Measurements from ENCODE around the gene WNK2.

WNK2 gene

DNA sequence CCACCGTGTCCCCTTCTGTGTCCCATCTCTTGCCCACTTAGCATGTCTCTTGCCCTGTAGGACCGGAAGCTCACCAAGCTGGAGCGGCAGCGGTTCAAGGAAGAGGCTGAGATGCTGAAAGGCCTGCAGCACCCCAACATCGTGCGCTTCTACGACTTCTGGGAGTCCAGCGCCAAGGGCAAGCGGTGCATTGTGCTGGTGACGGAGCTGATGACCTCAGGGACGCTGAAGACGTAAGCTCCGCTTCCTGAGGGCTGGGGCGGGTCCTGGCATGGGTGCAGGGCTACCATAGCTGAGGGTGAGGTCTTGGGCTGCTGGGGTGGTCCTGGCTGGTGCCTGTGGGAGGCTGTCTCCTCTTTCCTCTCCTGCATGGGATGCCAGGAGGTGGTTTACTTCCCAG is 45.7 kb downstream of the WNK2 start:
- H3K4ac ChIP-seq (ENCODE audit: low read depth in 1 of 2, low read length in 2 of 2): no peak overlapping the region
- no peak for DNase-seq
- no peak overlapping the region for H2BK120ac ChIP-seq (ENCODE audit: low read depth, low read length)
- no peak overlapping the region for H2BK12ac ChIP-seq (ENCODE audit: low read length in 2 of 2)
- H2AFZ ChIP-seq (ENCODE audit: low read depth, low read length): no peak overlapping the region
- H3K9me3 ChIP-seq (ENCODE audit: control insufficient read depth, low read length): no peaks in the 10 kb centered on the region
- H3K14ac ChIP-seq (ENCODE audit: low read length in 2 of 2): no peak overlapping the region
- no peak overlapping the region for H3K27ac ChIP-seq (ENCODE audit: low read length, poor library complexity, severe bottlenecking)
- no peak overlapping the region for H4K91ac ChIP-seq (ENCODE audit: low read length)
- no peak overlapping the region for H4K8ac ChIP-seq (ENCODE audit: low read length)
- no peak overlapping the region for H3K23ac ChIP-seq (ENCODE audit: low read length in 2 of 2)
- no peak overlapping the region for H2BK5ac ChIP-seq (ENCODE audit: low read depth, low read length, poor library complexity, severe bottlenecking)
- WGBS: 93% methylated on average over 14 of the region's 14 CpGs
- H3K27me3 ChIP-seq (ENCODE audit: control insufficient read depth in 1 of 2, insufficient read depth in 1 of 2, low read length in 2 of 2): peaks cover 20 to 33% of the 10 kb centered on the region in 2 experiments
- no peak overlapping the region for H2AK5ac ChIP-seq (ENCODE audit: low read length, severe bottlenecking)
- no peak overlapping the region for H3K9ac ChIP-seq (ENCODE audit: low read length)
- no peak overlapping the region for H3K4me2 ChIP-seq (ENCODE audit: low read length, poor library complexity, severe bottlenecking)
- no peak overlapping the region for H3K4me3 ChIP-seq (ENCODE audit: insufficient read depth in 1 of 2, low read depth in 1 of 2, low read length in 2 of 2)
- no peaks in the 10 kb centered on the region for H3K79me1 ChIP-seq (replicated peaks; ENCODE audit: low read length, poor library complexity, severe bottlenecking)
- no peak overlapping the region for H2BK15ac ChIP-seq (ENCODE audit: low read depth, poor library complexity, severe bottlenecking)
- no peak overlapping the region for H3K18ac ChIP-seq (ENCODE audit: low read depth in 1 of 2, low read length in 2 of 2)
- no peaks in the 10 kb centered on the region for H3K36me3 ChIP-seq (ENCODE audit: control insufficient read depth in 1 of 2, insufficient read depth in 2 of 2, low read depth in 1 of 2, low read length in 2 of 2)
- H3K4me1 ChIP-seq (ENCODE audit: control insufficient read depth, insufficient read depth, low read depth, low read length): peaks cover 2% of the 10 kb centered on the region

DNA sequence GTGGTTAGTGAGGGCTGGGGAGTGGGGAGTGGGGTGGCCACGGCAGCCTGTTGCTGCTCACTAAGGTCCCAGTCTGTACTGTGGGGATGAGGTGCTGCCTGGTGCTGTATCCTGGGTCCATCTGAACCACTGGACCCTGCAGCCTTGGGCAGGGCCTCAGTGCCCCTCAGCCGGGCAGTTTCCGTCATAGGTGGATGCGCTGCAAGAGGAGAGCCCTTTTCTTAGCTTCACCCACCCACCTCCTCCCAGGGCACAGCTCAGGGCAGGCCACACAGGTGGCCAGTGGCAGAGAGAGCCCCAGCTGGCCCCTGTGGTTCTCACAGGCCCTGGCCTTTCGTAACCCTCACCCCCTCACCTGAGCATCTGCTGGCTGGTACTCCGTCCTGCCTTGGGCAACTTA is 46.2 kb downstream of the WNK2 start:
- H2AFZ ChIP-seq (ENCODE audit: low read depth, low read length): no peak overlapping the region
- no peaks in the 10 kb centered on the region for H3K36me3 ChIP-seq (ENCODE audit: control insufficient read depth in 1 of 2, insufficient read depth in 2 of 2, low read depth in 1 of 2, low read length in 2 of 2)
- H3K9me3 ChIP-seq (ENCODE audit: control insufficient read depth, low read length): no peaks in the 10 kb centered on the region
- no peak overlapping the region for H4K91ac ChIP-seq (ENCODE audit: low read length)
- H2AK5ac ChIP-seq (ENCODE audit: low read length, severe bottlenecking): no peak overlapping the region
- peaks cover 2% of the 10 kb centered on the region for H3K4me1 ChIP-seq (ENCODE audit: control insufficient read depth, insufficient read depth, low read depth, low read length)
- no peak overlapping the region for H3K9ac ChIP-seq (ENCODE audit: low read length)
- H3K4me3 ChIP-seq (ENCODE audit: insufficient read depth in 1 of 2, low read depth in 1 of 2, low read length in 2 of 2): no peak overlapping the region
- no peak overlapping the region for H3K4ac ChIP-seq (ENCODE audit: low read depth in 1 of 2, low read length in 2 of 2)
- H2BK5ac ChIP-seq (ENCODE audit: low read depth, low read length, poor library complexity, severe bottlenecking): no peak overlapping the region
- H3K23ac ChIP-seq (ENCODE audit: low read length in 2 of 2): no peak overlapping the region
- H3K14ac ChIP-seq (ENCODE audit: low read length in 2 of 2): no peak overlapping the region
- H3K4me2 ChIP-seq (ENCODE audit: low read length, poor library complexity, severe bottlenecking): no peak overlapping the region
- WGBS: 90% methylated on average over 4 of the region's 6 CpGs
- no peak overlapping the region for H2BK120ac ChIP-seq (ENCODE audit: low read depth, low read length)
- no peak overlapping the region for H4K8ac ChIP-seq (ENCODE audit: low read length)
- no peak overlapping the region for H3K27ac ChIP-seq (ENCODE audit: low read length, poor library complexity, severe bottlenecking)
- H2BK15ac ChIP-seq (ENCODE audit: low read depth, poor library complexity, severe bottlenecking): no peak overlapping the region
- DNase-seq: no peak
- H3K79me1 ChIP-seq (replicated peaks; ENCODE audit: low read length, poor library complexity, severe bottlenecking): no peaks in the 10 kb centered on the region
- H2BK12ac ChIP-seq (ENCODE audit: low read length in 2 of 2): no peak overlapping the region
- peaks cover 26 to 38% of the 10 kb centered on the region in 2 experiments for H3K27me3 ChIP-seq (ENCODE audit: control insufficient read depth in 1 of 2, insufficient read depth in 1 of 2, low read length in 2 of 2)
- no peak overlapping the region for H3K18ac ChIP-seq (ENCODE audit: low read depth in 1 of 2, low read length in 2 of 2)

DNA sequence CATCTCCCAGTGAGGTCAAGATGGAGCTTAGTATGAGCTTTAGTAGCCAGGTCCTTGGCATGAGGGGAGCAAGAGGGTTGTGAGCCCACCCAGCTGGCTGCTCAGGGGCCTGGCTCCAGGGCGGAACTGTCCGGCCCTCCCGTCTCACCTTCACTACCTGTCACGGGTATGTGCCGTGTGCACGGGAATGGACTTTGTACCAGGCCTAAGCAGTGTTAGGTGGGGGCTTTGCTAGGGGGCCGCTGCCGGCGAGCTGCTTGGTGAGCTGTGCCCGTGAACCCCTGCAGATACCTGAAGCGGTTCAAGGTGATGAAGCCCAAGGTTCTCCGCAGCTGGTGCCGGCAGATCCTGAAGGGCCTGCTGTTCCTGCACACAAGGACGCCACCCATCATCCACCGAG is 46.7 kb downstream of the WNK2 start:
- WGBS: 93% methylated on average over 15 of the region's 15 CpGs
- Histone ChIP-seq H3K9ac (ENCODE audit: low read length) (no peak overlapping the region), H2AK5ac (ENCODE audit: low read length, severe bottlenecking) (no peak overlapping the region), H3K9me3 (ENCODE audit: control insufficient read depth, low read length) (no peaks in the 10 kb centered on the region), H2BK15ac (ENCODE audit: low read depth, poor library complexity, severe bottlenecking) (no peak overlapping the region), H3K4ac (ENCODE audit: low read depth in 1 of 2, low read length in 2 of 2) (no peak overlapping the region), H2BK5ac (ENCODE audit: low read depth, low read length, poor library complexity, severe bottlenecking) (no peak overlapping the region), H3K27me3 (ENCODE audit: control insufficient read depth in 1 of 2, insufficient read depth in 1 of 2, low read length in 2 of 2) (peaks cover 30 to 42% of the 10 kb centered on the region in 2 experiments), H3K14ac (ENCODE audit: low read length in 2 of 2) (no peak overlapping the region), H3K79me1 (replicated peaks; ENCODE audit: low read length, poor library complexity, severe bottlenecking) (no peaks in the 10 kb centered on the region), H4K8ac (ENCODE audit: low read length) (no peak overlapping the region), H2BK12ac (ENCODE audit: low read length in 2 of 2) (no peak overlapping the region), H3K36me3 (ENCODE audit: control insufficient read depth in 1 of 2, insufficient read depth in 2 of 2, low read depth in 1 of 2, low read length in 2 of 2) (no peaks in the 10 kb centered on the region), H3K4me2 (ENCODE audit: low read length, poor library complexity, severe bottlenecking) (no peak overlapping the region), H3K23ac (ENCODE audit: low read length in 2 of 2) (no peak overlapping the region), H2AFZ (ENCODE audit: low read depth, low read length) (no peak overlapping the region), H3K4me1 (ENCODE audit: control insufficient read depth, insufficient read depth, low read depth, low read length) (peaks cover 2% of the 10 kb centered on the region), H3K27ac (ENCODE audit: low read length, poor library complexity, severe bottlenecking) (no peak overlapping the region), H4K91ac (ENCODE audit: low read length) (no peak overlapping the region), H3K18ac (ENCODE audit: low read depth in 1 of 2, low read length in 2 of 2) (no peak overlapping the region), H2BK120ac (ENCODE audit: low read depth, low read length) (no peak overlapping the region), H3K4me3 (ENCODE audit: insufficient read depth in 1 of 2, low read depth in 1 of 2, low read length in 2 of 2) (no peak overlapping the region)
- no peak for DNase-seq

- no peak overlapping the region for H2BK12ac ChIP-seq (ENCODE audit: low read length in 2 of 2)
- DNase-seq: no peak
- no peak overlapping the region for H2BK15ac ChIP-seq (ENCODE audit: low read depth, poor library complexity, severe bottlenecking)
- no peak overlapping the region for H2BK5ac ChIP-seq (ENCODE audit: low read depth, low read length, poor library complexity, severe bottlenecking)
- H2AFZ ChIP-seq (ENCODE audit: low read depth, low read length): no peak overlapping the region
- no peak overlapping the region for H3K9ac ChIP-seq (ENCODE audit: low read length)
- H3K4me3 ChIP-seq (ENCODE audit: insufficient read depth in 1 of 2, low read depth in 1 of 2, low read length in 2 of 2): no peak overlapping the region
- WGBS: 87% methylated on average over 16 of the region's 16 CpGs
- H3K23ac ChIP-seq (ENCODE audit: low read length in 2 of 2): no peak overlapping the region
- H3K27me3 ChIP-seq (ENCODE audit: control insufficient read depth in 1 of 2, insufficient read depth in 1 of 2, low read length in 2 of 2): peaks cover 36 to 40% of the 10 kb centered on the region in 2 experiments
- H3K4ac ChIP-seq (ENCODE audit: low read depth in 1 of 2, low read length in 2 of 2): no peak overlapping the region
- no peak overlapping the region for H4K91ac ChIP-seq (ENCODE audit: low read length)
- no peak overlapping the region for H2BK120ac ChIP-seq (ENCODE audit: low read depth, low read length)
- H3K14ac ChIP-seq (ENCODE audit: low read length in 2 of 2): no peak overlapping the region
- H4K8ac ChIP-seq (ENCODE audit: low read length): no peak overlapping the region
- no peak overlapping the region for H3K27ac ChIP-seq (ENCODE audit: low read length, poor library complexity, severe bottlenecking)
- H3K18ac ChIP-seq (ENCODE audit: low read depth in 1 of 2, low read length in 2 of 2): no peak overlapping the region
- H3K4me2 ChIP-seq (ENCODE audit: low read length, poor library complexity, severe bottlenecking): no peak overlapping the region
- no peaks in the 10 kb centered on the region for H3K36me3 ChIP-seq (ENCODE audit: control insufficient read depth in 1 of 2, insufficient read depth in 2 of 2, low read depth in 1 of 2, low read length in 2 of 2)
- H3K4me1 ChIP-seq (ENCODE audit: control insufficient read depth, insufficient read depth, low read depth, low read length): peaks cover 2% of the 10 kb centered on the region
- no peaks in the 10 kb centered on the region for H3K9me3 ChIP-seq (ENCODE audit: control insufficient read depth, low read length)
- no peaks in the 10 kb centered on the region for H3K79me1 ChIP-seq (replicated peaks; ENCODE audit: low read length, poor library complexity, severe bottlenecking)
- no peak overlapping the region for H2AK5ac ChIP-seq (ENCODE audit: low read length, severe bottlenecking)
Measured at GRCh38 chr9:93231121-93231694, 47.3 kb downstream of the WNK2 start.
